MM.1S (cell line): ENCODE measurements around the gene MATR3.
"Not testable (repeated sequence)": the region's sequence is repeated elsewhere in the genome, so short reads cannot be mapped to it uniquely, and the experiment has no call there.

Experiments
- DNase-seq: peaks from one replicate; pipeline ENCODE4 v3.0.0-alpha.2; 2015
- H2AFZ ChIP-seq: fragments of 300-600 bp; sonication (generic); 2 replicates; pipeline ENCODE4 v1.6.0; 2016; ENCODE audit warnings: antibody characterized with exemption, low read length
- H3F3A ChIP-seq: fragments of 300-600 bp; sonication (generic); 2 replicates; pipeline ENCODE4 v1.6.1; 2016; ENCODE audit warnings: mild to moderate bottlenecking, antibody characterized with exemption, low read length, moderate library complexity, mixed read lengths; ENCODE audit not compliant: insufficient read depth
- H3K27ac ChIP-seq: fragments of 300-600 bp; sonication (generic); 2 replicates; pipeline ENCODE4 v1.5.1; 2016; ENCODE audit warnings: mild to moderate bottlenecking, low read length
- H3K27me3 ChIP-seq: fragments of 300-600 bp; sonication (generic); replicated peaks from 2 replicates; pipeline ENCODE4 v1.6.0; 2016; ENCODE audit warnings: low read length; ENCODE audit not compliant: insufficient read depth
- H3K36me3 ChIP-seq: fragments of 300-600 bp; sonication (generic); replicated peaks from 2 replicates; pipeline ENCODE4 v1.6.1; 2016; ENCODE audit warnings: mild to moderate bottlenecking, low read length, mixed read lengths; ENCODE audit not compliant: insufficient read depth
- H3K4me1 ChIP-seq: fragments of 300-600 bp; sonication (generic); 2 replicates; pipeline ENCODE4 v1.6.1; 2016; ENCODE audit warnings: low read length, mixed read lengths
- H3K4me2 ChIP-seq: fragments of 300-600 bp; sonication (generic); 2 replicates; pipeline ENCODE4 v1.6.0; 2016; ENCODE audit warnings: low read depth, low read length
- H3K4me3 ChIP-seq: fragments of 300-600 bp; sonication (generic); 2 replicates; pipeline ENCODE4 v1.5.1; 2016; ENCODE audit warnings: low read length, mixed read lengths
- H3K79me2 ChIP-seq: fragments of 300-600 bp; sonication (generic); 2 replicates; pipeline ENCODE4 v1.6.1; 2016; ENCODE audit warnings: mixed run types, low read length, mixed read lengths
- H3K9ac ChIP-seq: fragments of 300-600 bp; sonication (generic); 2 replicates; pipeline ENCODE4 v1.6.1; 2016; ENCODE audit warnings: low read length, mixed read lengths
- H3K9me2 ChIP-seq: fragments of 300-600 bp; sonication (generic); replicated peaks from 2 replicates; pipeline ENCODE4 v1.6.1; 2016; ENCODE audit warnings: mild to moderate bottlenecking, low read length, mixed read lengths; ENCODE audit not compliant: insufficient read depth
- H3K9me3 ChIP-seq: fragments of 300-600 bp; sonication (generic); replicated peaks from 2 replicates; pipeline ENCODE4 v1.6.1; 2016; ENCODE audit warnings: mild to moderate bottlenecking, low read length, mixed read lengths; ENCODE audit not compliant: insufficient read depth
- H4K20me1 ChIP-seq: fragments of 300-600 bp; sonication (generic); 2 replicates; pipeline ENCODE4 v1.6.1; 2016; ENCODE audit warnings: mild to moderate bottlenecking, low read length, moderate library complexity, mixed read lengths; ENCODE audit not compliant: insufficient read depth
- CTCF ChIP-seq: fragments of 300-600 bp; sonication (generic); IDR thresholded peaks from 2 replicates; pipeline ENCODE4 v1.5.1; 2016; ENCODE audit warnings: antibody characterized with exemption, low read length, mixed read lengths
- EZH2 ChIP-seq: fragments of 300-600 bp; sonication (generic); optimal IDR thresholded peaks from 2 replicates; pipeline ENCODE3; 2017; ENCODE audit warnings: low read depth, mild to moderate bottlenecking, antibody characterized with exemption, low read length, mixed read lengths
- EZH2phosphoT487 ChIP-seq: fragments of 300-600 bp; sonication (generic); IDR thresholded peaks from 2 replicates; pipeline ENCODE4 v1.6.1; 2018; ENCODE audit warnings: antibody characterized with exemption, low read length

Gene MATR3

GRCh38 chr5:139268364-139269202 is 25.0 kb upstream of the MATR3 start:
- H3K27me3 ChIP-seq = peaks cover 11% of the 10 kb centered on the region
- no peaks in the 10 kb centered on the region for H3K36me3 ChIP-seq
- peak overlapping the region; percentile 50; the same call in 1 of the 2 replicates for H3K27ac ChIP-seq
- H3K9ac ChIP-seq = peak overlapping the region; percentile 15; the same call in 1 of the 2 replicates
- no peak overlapping the region for H2AFZ ChIP-seq
- peak overlapping the region; percentile 88 for H3K4me2 ChIP-seq
- H3K79me2 ChIP-seq = no peaks in the 10 kb centered on the region
- TF ChIP-seq CTCF = peak; percentile 48
- no peak for TF ChIP-seq EZH2
- no peak for TF ChIP-seq EZH2phosphoT487
- peak; percentile 81 for DNase-seq
- H3K9me2 ChIP-seq = no peaks in the 10 kb centered on the region
- no peaks in the 10 kb centered on the region for H4K20me1 ChIP-seq
- H3F3A ChIP-seq = peaks cover 25% of the 10 kb centered on the region
- H3K9me3 ChIP-seq = no peaks in the 10 kb centered on the region
- peaks cover 38% of the 10 kb centered on the region for H3K4me1 ChIP-seq
- peak overlapping the region; percentile 45 for H3K4me3 ChIP-seq

- H3K9me3 ChIP-seq, H3K36me3 ChIP-seq, H2AFZ ChIP-seq, H3K9me2 ChIP-seq, H3K4me2 ChIP-seq, H3K4me3 ChIP-seq, H3K9ac ChIP-seq, DNase-seq, H3K27ac ChIP-seq, H4K20me1 ChIP-seq: not testable (repeated sequence)
- H3K79me2 ChIP-seq = peaks cover 17% of the 10 kb centered on the region
- peaks cover 11% of the 10 kb centered on the region for H3K27me3 ChIP-seq
- peaks cover 44% of the 10 kb centered on the region for H3K4me1 ChIP-seq
- H3F3A ChIP-seq = peaks cover 25% of the 10 kb centered on the region
These were observed 22.8 kb upstream of the MATR3 start for GRCh38 chr5:139270718-139271117.

GRCh38 chr5:139271201-139272027 is 22.1 kb upstream of the MATR3 start:
- no peaks in the 10 kb centered on the region for H4K20me1 ChIP-seq
- no peaks in the 10 kb centered on the region for H3K9me2 ChIP-seq
- H3K4me2 ChIP-seq = no peak overlapping the region
- H3F3A ChIP-seq = peaks cover 25% of the 10 kb centered on the region
- H3K9ac ChIP-seq = no peak overlapping the region
- peaks cover 51% of the 10 kb centered on the region for H3K4me1 ChIP-seq
- peaks cover 24% of the 10 kb centered on the region for H3K79me2 ChIP-seq
- DNase-seq = no peak
- H3K4me3 ChIP-seq = no peak overlapping the region
- H3K27ac ChIP-seq = no peak overlapping the region
- no peaks in the 10 kb centered on the region for H3K36me3 ChIP-seq
- H3K9me3 ChIP-seq = no peaks in the 10 kb centered on the region
- peaks cover 11% of the 10 kb centered on the region for H3K27me3 ChIP-seq
- TF ChIP-seq EZH2 (no peak), CTCF (no peak), EZH2phosphoT487 (no peak)
- no peak overlapping the region for H2AFZ ChIP-seq
